A673 (cell line): ENCODE data around the gene GCNT1.

Source experiments
- CTCF ChIP-seq: fragments of 300-800, 200-600 bp; sonication (generic); conservative IDR thresholded peaks from 2 replicates; pipeline ENCODE4 v1.5.1; 2017; ENCODE audit warnings: low read depth, mild to moderate bottlenecking, antibody characterized with exemption, low read length, moderate library complexity, mixed read lengths
- EZH2 ChIP-seq: fragments of 200-600 bp; sonication (generic); IDR thresholded peaks from 2 replicates; pipeline ENCODE4 v1.6.1; 2017; ENCODE audit warnings: borderline replicate concordance, low read depth, mild to moderate bottlenecking, mixed read lengths, antibody characterized with exemption, low read length; ENCODE audit not compliant: poor library complexity, severe bottlenecking

- TF ChIP-seq CTCF (no peak), EZH2 (no peak)
These were observed 44.3 kb upstream of the GCNT1 start for GRCh38 chr9:76414661-76415060.
